Endothelial cell of umbilical vein (primary cell): Measurements from ENCODE around the gene D2HGDH. TPM values are rescaled to one million over a fixed set of nuclear protein-coding genes. Genes with fewer than 3 reads are reported as not detected.

Source experiments
- BruUV-seq: library from RNA; stranded (reverse); fragments of 400-500 nt; replicated peaks from 2 replicates; lab custom pipeline; 2021; lab: Mats Ljungman, UMichigan
- CTCF ChIA-PET: fragments of 300-600, 350-600 bp; sonication (Branson Sonifier 250); formaldehyde crosslinking; loops from one replicate; lab custom pipeline; 2021; ENCODE audit warnings: antibody characterized with exemption, inconsistent platforms; lab: Charles Lee
- POLR2A ChIA-PET: fragments of 300-600, 350-600 bp; sonication (Branson Sonifier 250); formaldehyde crosslinking; loops from one replicate; lab custom pipeline; 2021; ENCODE audit warnings: antibody characterized with exemption, inconsistent platforms; lab: Charles Lee
- DNase-seq: peaks from one replicate; pipeline ENCODE4 v3.0.0-alpha.2; 2011; ENCODE audit warnings: low read depth, low spot score
- FAIRE-seq: peaks from 2 replicates; lab custom pipeline; 2011; peaks lifted over from hg19 to GRCh38; lab: Jason Lieb, UNC
- H2AFZ ChIP-seq: 2 replicates; pipeline ENCODE4 v1.6.0; 2012; ENCODE audit warnings: low read depth, low read length, control low read depth, inconsistent platforms
- H3K27ac ChIP-seq: 2 replicates; pipeline ENCODE4 v1.5.1; 2011; ENCODE audit warnings: low read depth, mild to moderate bottlenecking, control low read depth, low read length, moderate library complexity; ENCODE audit not compliant: insufficient read depth
- H3K27me3 ChIP-seq, 2 experiments: 2 replicates each; pipeline versions ENCODE4 v1.6.0 to v1.6.1; 2011; ENCODE audit warnings: low read length in 2 of 2, mixed read lengths in 1 of 2; ENCODE audit not compliant: control insufficient read depth in 2 of 2, insufficient read depth in 2 of 2
- H3K36me3 ChIP-seq, 2 experiments: 2 replicates in 1 of 2; 3 replicates in 1 of 2; pipeline ENCODE4 v1.5.1; 2011; ENCODE audit warnings: low read length in 2 of 2, mild to moderate bottlenecking in 1 of 2, moderate library complexity in 1 of 2; ENCODE audit not compliant: control insufficient read depth in 2 of 2, insufficient read depth in 2 of 2; ENCODE audit errors: extremely low read depth in 1 of 2
- H3K4me1 ChIP-seq: 3 replicates; pipeline ENCODE4 v1.5.1; 2011; ENCODE audit warnings: mild to moderate bottlenecking, low read length; ENCODE audit not compliant: control insufficient read depth, insufficient read depth; ENCODE audit errors: extremely low read depth
- H3K4me2 ChIP-seq: 2 replicates; pipeline ENCODE4 v1.6.1; 2011; ENCODE audit warnings: low read length, control low read depth, mixed read lengths; ENCODE audit not compliant: insufficient read depth
- H3K4me3 ChIP-seq, 3 experiments: fragments of 200-600 bp in 1 of 3; sonication (generic), shearing (Covaris generic) in 1 of 3; replicated peaks in 1 of 3; 2 replicates each; pipeline ENCODE4 v1.5.1; 2011 to 2016; ENCODE audit warnings: control low read depth in 3 of 3, low read length in 3 of 3, mild to moderate bottlenecking in 2 of 3, inconsistent platforms in 1 of 3, low read depth in 1 of 3, moderate library complexity in 1 of 3; ENCODE audit not compliant: insufficient read depth in 1 of 3
- H3K79me2 ChIP-seq: 2 replicates; pipeline ENCODE4 v1.6.0; 2012; ENCODE audit warnings: low read length, inconsistent platforms; ENCODE audit not compliant: control insufficient read depth, insufficient read depth
- H3K9ac ChIP-seq: replicated peaks from 2 replicates; pipeline ENCODE3; 2011; ENCODE audit warnings: low read length, control low read depth; ENCODE audit not compliant: insufficient read depth; ENCODE audit errors: extremely low read depth
- H3K9me1 ChIP-seq: replicated peaks from 3 replicates; pipeline ENCODE4 v1.6.0; 2011; ENCODE audit warnings: mild to moderate bottlenecking, low read length; ENCODE audit not compliant: control insufficient read depth, insufficient read depth; ENCODE audit errors: extremely low read depth
- H3K9me3 ChIP-seq: replicated peaks from 2 replicates; pipeline ENCODE4 v1.5.1; 2012; ENCODE audit warnings: low read length, inconsistent platforms; ENCODE audit not compliant: control insufficient read depth, insufficient read depth
- H4K20me1 ChIP-seq: replicated peaks from 2 replicates; pipeline ENCODE3; 2011; ENCODE audit warnings: mild to moderate bottlenecking, low read length; ENCODE audit not compliant: control insufficient read depth, insufficient read depth; ENCODE audit errors: extremely low read depth
- CTCF ChIP-seq, 2 donors: IDR thresholded peaks; 1 replicate in 1 of 2; 2 replicates in 1 of 2; pipeline ENCODE4 v1.5.1; 2011; ENCODE audit warnings: low read length in 2 of 2, mild to moderate bottlenecking in 2 of 2, moderate library complexity in 2 of 2, control low read depth in 1 of 2, inconsistent platforms in 1 of 2, low read depth in 1 of 2; ENCODE audit not compliant: insufficient read depth in 1 of 2; ENCODE audit errors: extremely low read depth in 1 of 2
- EZH2 ChIP-seq: IDR thresholded peaks from 2 replicates; pipeline ENCODE4 v1.6.1; 2012; ENCODE audit warnings: borderline replicate concordance, low read depth, mild to moderate bottlenecking, moderate library complexity, low read length, inconsistent platforms; ENCODE audit not compliant: severe bottlenecking
- FOS ChIP-seq: IDR thresholded peaks from 2 replicates; pipeline ENCODE4 v1.6.1; 2011; ENCODE audit warnings: mild to moderate bottlenecking, low read length, moderate library complexity, borderline replicate concordance; ENCODE audit not compliant: insufficient read depth
- GATA2 ChIP-seq: IDR thresholded peaks from 2 replicates; pipeline ENCODE4 v1.7.0; 2011; ENCODE audit warnings: low read depth, mild to moderate bottlenecking, moderate library complexity, mixed read lengths, low read length; ENCODE audit not compliant: insufficient read length, insufficient read depth
- JUN ChIP-seq: IDR thresholded peaks from 2 replicates; pipeline ENCODE4 v1.6.1; 2011; ENCODE audit warnings: borderline replicate concordance, low read depth; ENCODE audit not compliant: insufficient read length, insufficient read depth
- MAX ChIP-seq: IDR thresholded peaks from 2 replicates; pipeline ENCODE4 v1.6.1; 2011; ENCODE audit not compliant: insufficient read depth, insufficient read length
- MYC ChIP-seq: IDR thresholded peaks from one replicate; pipeline ENCODE4 v1.6.1; 2011; ENCODE audit warnings: mild to moderate bottlenecking, low read depth, low read length
- POLR2A ChIP-seq: IDR thresholded peaks from 2 replicates; pipeline ENCODE4 v1.6.1; 2012; ENCODE audit warnings: low read depth, mild to moderate bottlenecking, control low read depth, low read length
- POLR2AphosphoS5 ChIP-seq: IDR thresholded peaks from 2 replicates; pipeline ENCODE4 v1.6.1; 2012; ENCODE audit warnings: low read depth, mild to moderate bottlenecking, control low read depth, low read length, moderate library complexity; ENCODE audit not compliant: insufficient read depth
- dilution Hi-C: fragments of 300-500 bp; cut with MboI; formaldehyde crosslinking; loops from one replicate; pipeline ENCODE4 v1.15.0; 2019; ENCODE audit warnings: low sequenced_read_pairs; ENCODE audit not compliant: extremely low pct_ligation_motif_present
- intact Hi-C: fragments of 100-400 bp; cut with micrococcal nuclease; formaldehyde crosslinking; loops from one replicate; pipeline ENCODE4 v1.10.0; 2022
- polyA plus RNA-seq, 4 experiments: library from polyadenylated mRNA; depleted of rRNA in 3 of 4; stranded (reverse) in 3 of 4; unstranded in 1 of 4; fragments of >200 nt; gene quantifications; 2 replicates each; pipeline versions ENCODE4 v1.2.1 to v1.2.3, GENCODE V29; 2011 to 2012; ENCODE audit warnings: missing spikeins in 1 of 4
- total RNA-seq: library from RNA; stranded (reverse); gene quantifications from 2 replicates; pipeline ENCODE4 v1.2.3, GENCODE V29; 2021

D2HGDH gene
- total and polyA plus RNA-seq, 2 donors (not counting 3 experiments of a cell fraction or from before 2014, with no cell fraction given), result 22.3 TPM

- H3K4me1 ChIP-seq, result no peaks in the 10 kb centered on the region
- H3K36me3 ChIP-seq, result no peaks in the 10 kb centered on the region
- H4K20me1 ChIP-seq, result no peaks in the 10 kb centered on the region
- no peak overlapping the region for H3K4me2 ChIP-seq
- dilution Hi-C loops, result no loop called here
- no peak overlapping the region for H3K27ac ChIP-seq
- BruUV-seq, result no TSS peak
- no peak overlapping the region for H3K4me3 ChIP-seq
- no peaks in the 10 kb centered on the region for H3K9me3 ChIP-seq
- H3K79me2 ChIP-seq, result no peaks in the 10 kb centered on the region
- peaks cover 5 to 8% of the 10 kb centered on the region in 2 experiments for H3K27me3 ChIP-seq
- H3K9me1 ChIP-seq, result no peaks in the 10 kb centered on the region
- no peak for FAIRE-seq
- intact Hi-C loops, result no loop called here
- ChIA-PET POLR2A (no interaction called here), CTCF (no interaction called here)
- no peak overlapping the region for H2AFZ ChIP-seq
- H3K9ac ChIP-seq, result no peak overlapping the region
- TF ChIP-seq POLR2AphosphoS5 (no peak), MYC (no peak), GATA2 (no peak), MAX (no peak), EZH2 (no peak), CTCF (IDR thresholded peaks at IDR 0.05; ENCODE audit: extremely low read depth in 1 of 2, insufficient read depth in 1 of 2, low read depth in 1 of 2, low read length in 2 of 2) (no peak), POLR2A (no peak), JUN (no peak), FOS (no peak)
- no peak for DNase-seq
Observed at GRCh38 chr2:241793385-241793784, 59.0 kb downstream of the D2HGDH start.
